Endothelial cell of umbilical vein (primary cell): ENCODE results near the gene RASAL2. TPM values are rescaled to one million over a fixed set of nuclear protein-coding genes. Genes with fewer than 3 reads are reported as not detected.
"Not testable (repeated sequence)": the region's sequence is repeated elsewhere in the genome, so short reads cannot be mapped to it uniquely, and the experiment has no call there.

ENCODE experiments used
- BruUV-seq: library from RNA; stranded (reverse); fragments of 400-500 nt; replicated peaks from 2 replicates; lab custom pipeline; 2021; lab: Mats Ljungman, UMichigan
- CTCF ChIA-PET: fragments of 300-600, 350-600 bp; sonication (Branson Sonifier 250); formaldehyde crosslinking; loops from one replicate; lab custom pipeline; 2021; ENCODE audit warnings: antibody characterized with exemption, inconsistent platforms; lab: Charles Lee
- POLR2A ChIA-PET: fragments of 300-600, 350-600 bp; sonication (Branson Sonifier 250); formaldehyde crosslinking; loops from one replicate; lab custom pipeline; 2021; ENCODE audit warnings: antibody characterized with exemption, inconsistent platforms; lab: Charles Lee
- DNase-seq: peaks from one replicate; pipeline ENCODE4 v3.0.0-alpha.2; 2011; ENCODE audit warnings: low read depth, low spot score
- FAIRE-seq: peaks from 2 replicates; lab custom pipeline; 2011; peaks lifted over from hg19 to GRCh38; lab: Jason Lieb, UNC
- H2AFZ ChIP-seq: 2 replicates; pipeline ENCODE4 v1.6.0; 2012; ENCODE audit warnings: low read depth, low read length, control low read depth, inconsistent platforms
- H3K27ac ChIP-seq: 2 replicates; pipeline ENCODE4 v1.5.1; 2011; ENCODE audit warnings: low read depth, mild to moderate bottlenecking, control low read depth, low read length, moderate library complexity; ENCODE audit not compliant: insufficient read depth
- H3K27me3 ChIP-seq, 2 experiments: 2 replicates each; pipeline versions ENCODE4 v1.6.0 to v1.6.1; 2011; ENCODE audit warnings: low read length in 2 of 2, mixed read lengths in 1 of 2; ENCODE audit not compliant: control insufficient read depth in 2 of 2, insufficient read depth in 2 of 2
- H3K36me3 ChIP-seq, 2 experiments: 2 replicates in 1 of 2; 3 replicates in 1 of 2; pipeline ENCODE4 v1.5.1; 2011; ENCODE audit warnings: low read length in 2 of 2, mild to moderate bottlenecking in 1 of 2, moderate library complexity in 1 of 2; ENCODE audit not compliant: control insufficient read depth in 2 of 2, insufficient read depth in 2 of 2; ENCODE audit errors: extremely low read depth in 1 of 2
- H3K4me1 ChIP-seq: 3 replicates; pipeline ENCODE4 v1.5.1; 2011; ENCODE audit warnings: mild to moderate bottlenecking, low read length; ENCODE audit not compliant: control insufficient read depth, insufficient read depth; ENCODE audit errors: extremely low read depth
- H3K4me2 ChIP-seq: 2 replicates; pipeline ENCODE4 v1.6.1; 2011; ENCODE audit warnings: low read length, control low read depth, mixed read lengths; ENCODE audit not compliant: insufficient read depth
- H3K4me3 ChIP-seq, 3 experiments: fragments of 200-600 bp in 1 of 3; sonication (generic), shearing (Covaris generic) in 1 of 3; replicated peaks in 1 of 3; 2 replicates each; pipeline ENCODE4 v1.5.1; 2011 to 2016; ENCODE audit warnings: control low read depth in 3 of 3, low read length in 3 of 3, mild to moderate bottlenecking in 2 of 3, inconsistent platforms in 1 of 3, low read depth in 1 of 3, moderate library complexity in 1 of 3; ENCODE audit not compliant: insufficient read depth in 1 of 3
- H3K79me2 ChIP-seq: 2 replicates; pipeline ENCODE4 v1.6.0; 2012; ENCODE audit warnings: low read length, inconsistent platforms; ENCODE audit not compliant: control insufficient read depth, insufficient read depth
- H3K9ac ChIP-seq: replicated peaks from 2 replicates; pipeline ENCODE3; 2011; ENCODE audit warnings: low read length, control low read depth; ENCODE audit not compliant: insufficient read depth; ENCODE audit errors: extremely low read depth
- H3K9me1 ChIP-seq: replicated peaks from 3 replicates; pipeline ENCODE4 v1.6.0; 2011; ENCODE audit warnings: mild to moderate bottlenecking, low read length; ENCODE audit not compliant: control insufficient read depth, insufficient read depth; ENCODE audit errors: extremely low read depth
- H3K9me3 ChIP-seq: replicated peaks from 2 replicates; pipeline ENCODE4 v1.5.1; 2012; ENCODE audit warnings: low read length, inconsistent platforms; ENCODE audit not compliant: control insufficient read depth, insufficient read depth
- H4K20me1 ChIP-seq: replicated peaks from 2 replicates; pipeline ENCODE3; 2011; ENCODE audit warnings: mild to moderate bottlenecking, low read length; ENCODE audit not compliant: control insufficient read depth, insufficient read depth; ENCODE audit errors: extremely low read depth
- EZH2 ChIP-seq: IDR thresholded peaks from 2 replicates; pipeline ENCODE4 v1.6.1; 2012; ENCODE audit warnings: borderline replicate concordance, low read depth, mild to moderate bottlenecking, moderate library complexity, low read length, inconsistent platforms; ENCODE audit not compliant: severe bottlenecking
- FOS ChIP-seq: IDR thresholded peaks from 2 replicates; pipeline ENCODE4 v1.6.1; 2011; ENCODE audit warnings: mild to moderate bottlenecking, low read length, moderate library complexity, borderline replicate concordance; ENCODE audit not compliant: insufficient read depth
- GATA2 ChIP-seq: IDR thresholded peaks from 2 replicates; pipeline ENCODE4 v1.7.0; 2011; ENCODE audit warnings: low read depth, mild to moderate bottlenecking, moderate library complexity, mixed read lengths, low read length; ENCODE audit not compliant: insufficient read length, insufficient read depth
- JUN ChIP-seq: IDR thresholded peaks from 2 replicates; pipeline ENCODE4 v1.6.1; 2011; ENCODE audit warnings: borderline replicate concordance, low read depth; ENCODE audit not compliant: insufficient read length, insufficient read depth
- MYC ChIP-seq: IDR thresholded peaks from one replicate; pipeline ENCODE4 v1.6.1; 2011; ENCODE audit warnings: mild to moderate bottlenecking, low read depth, low read length
- POLR2A ChIP-seq: IDR thresholded peaks from 2 replicates; pipeline ENCODE4 v1.6.1; 2012; ENCODE audit warnings: low read depth, mild to moderate bottlenecking, control low read depth, low read length
- dilution Hi-C: fragments of 300-500 bp; cut with MboI; formaldehyde crosslinking; loops from one replicate; pipeline ENCODE4 v1.15.0; 2019; ENCODE audit warnings: low sequenced_read_pairs; ENCODE audit not compliant: extremely low pct_ligation_motif_present
- intact Hi-C: fragments of 100-400 bp; cut with micrococcal nuclease; formaldehyde crosslinking; loops from one replicate; pipeline ENCODE4 v1.10.0; 2022
- polyA plus RNA-seq, 4 experiments: library from polyadenylated mRNA; depleted of rRNA in 3 of 4; stranded (reverse) in 3 of 4; unstranded in 1 of 4; fragments of >200 nt; gene quantifications; 2 replicates each; pipeline versions ENCODE4 v1.2.1 to v1.2.3, GENCODE V29; 2011 to 2012; ENCODE audit warnings: missing spikeins in 1 of 4
- total RNA-seq: library from RNA; stranded (reverse); gene quantifications from 2 replicates; pipeline ENCODE4 v1.2.3, GENCODE V29; 2021
- TF ChIP-seq, protein P1 (sequence below): IDR thresholded peaks from 2 replicates; pipeline ENCODE4 v1.6.1; 2011; ENCODE audit not compliant: insufficient read depth, insufficient read length
- TF ChIP-seq, protein P2 (sequence below), 2 donors: IDR thresholded peaks; 1 replicate in 1 of 2; 2 replicates in 1 of 2; pipeline ENCODE4 v1.5.1; 2011; ENCODE audit warnings: low read length in 2 of 2, mild to moderate bottlenecking in 2 of 2, moderate library complexity in 2 of 2, control low read depth in 1 of 2, inconsistent platforms in 1 of 2, low read depth in 1 of 2; ENCODE audit not compliant: insufficient read depth in 1 of 2; ENCODE audit errors: extremely low read depth in 1 of 2

Gene RASAL2
- total and polyA plus RNA-seq, 2 donors (not counting 3 experiments of a cell fraction or from before 2014, with no cell fraction given): 12.5 to 15.5 TPM

DNA sequence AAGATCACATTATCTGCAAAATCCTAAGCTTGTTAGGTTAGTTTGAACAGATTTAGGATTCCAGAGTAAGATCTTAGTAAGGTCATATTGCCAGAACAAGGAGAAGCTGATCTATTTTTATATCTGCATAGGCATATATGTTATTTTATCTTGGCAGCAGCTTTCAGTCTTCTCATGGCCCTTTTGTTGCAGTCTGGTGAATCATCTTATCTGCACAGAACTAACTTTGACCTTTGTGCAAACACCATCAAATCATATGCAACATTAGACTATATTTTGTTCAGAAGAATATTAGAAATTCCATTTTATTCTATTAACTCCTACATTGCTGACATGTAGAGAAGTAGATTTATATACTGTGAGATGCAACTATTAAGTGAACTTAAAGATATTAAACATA lies 295.5 kb downstream of the RASAL2 start:
- Histone ChIP-seq H3K4me2 (no peak overlapping the region), H3K4me3 (no peak overlapping the region), H3K9me3 (no peaks in the 10 kb centered on the region), H3K79me2 (no peaks in the 10 kb centered on the region), H2AFZ (no peak overlapping the region), H4K20me1 (no peaks in the 10 kb centered on the region), H3K27me3 (no peaks in the 10 kb centered on the region), H3K9me1 (no peaks in the 10 kb centered on the region), H3K36me3 (no peaks in the 10 kb centered on the region), H3K9ac (no peak overlapping the region), H3K4me1 (no peaks in the 10 kb centered on the region), H3K27ac (no peak overlapping the region)
- ChIA-PET POLR2A (no interaction called here), CTCF (interaction anchor here (0.8 kb wide), 1 partner anchor 113 kb away, joined by 3 read pairs; no protein-coding TSS in a partner anchor)
- TF ChIP-seq EZH2 (no peak), GATA2 (no peak), POLR2A (no peak), MYC (no peak), FOS (peak; percentile 20), JUN (no peak)
- TF ChIP-seq, protein P1, sequence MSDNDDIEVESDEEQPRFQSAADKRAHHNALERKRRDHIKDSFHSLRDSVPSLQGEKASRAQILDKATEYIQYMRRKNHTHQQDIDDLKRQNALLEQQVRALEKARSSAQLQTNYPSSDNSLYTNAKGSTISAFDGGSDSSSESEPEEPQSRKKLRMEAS: no peak
- TF ChIP-seq, protein P2, sequence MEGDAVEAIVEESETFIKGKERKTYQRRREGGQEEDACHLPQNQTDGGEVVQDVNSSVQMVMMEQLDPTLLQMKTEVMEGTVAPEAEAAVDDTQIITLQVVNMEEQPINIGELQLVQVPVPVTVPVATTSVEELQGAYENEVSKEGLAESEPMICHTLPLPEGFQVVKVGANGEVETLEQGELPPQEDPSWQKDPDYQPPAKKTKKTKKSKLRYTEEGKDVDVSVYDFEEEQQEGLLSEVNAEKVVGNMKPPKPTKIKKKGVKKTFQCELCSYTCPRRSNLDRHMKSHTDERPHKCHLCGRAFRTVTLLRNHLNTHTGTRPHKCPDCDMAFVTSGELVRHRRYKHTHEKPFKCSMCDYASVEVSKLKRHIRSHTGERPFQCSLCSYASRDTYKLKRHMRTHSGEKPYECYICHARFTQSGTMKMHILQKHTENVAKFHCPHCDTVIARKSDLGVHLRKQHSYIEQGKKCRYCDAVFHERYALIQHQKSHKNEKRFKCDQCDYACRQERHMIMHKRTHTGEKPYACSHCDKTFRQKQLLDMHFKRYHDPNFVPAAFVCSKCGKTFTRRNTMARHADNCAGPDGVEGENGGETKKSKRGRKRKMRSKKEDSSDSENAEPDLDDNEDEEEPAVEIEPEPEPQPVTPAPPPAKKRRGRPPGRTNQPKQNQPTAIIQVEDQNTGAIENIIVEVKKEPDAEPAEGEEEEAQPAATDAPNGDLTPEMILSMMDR (IDR thresholded peaks at IDR 0.05; ENCODE audit: extremely low read depth in 1 of 2, insufficient read depth in 1 of 2, low read depth in 1 of 2, low read length in 2 of 2): no peak
- dilution Hi-C loops: no loop called here
- FAIRE-seq (no peak), DNase-seq (peak; percentile 30)
- intact Hi-C loops: no loop called here
- no TSS peak for BruUV-seq

DNA sequence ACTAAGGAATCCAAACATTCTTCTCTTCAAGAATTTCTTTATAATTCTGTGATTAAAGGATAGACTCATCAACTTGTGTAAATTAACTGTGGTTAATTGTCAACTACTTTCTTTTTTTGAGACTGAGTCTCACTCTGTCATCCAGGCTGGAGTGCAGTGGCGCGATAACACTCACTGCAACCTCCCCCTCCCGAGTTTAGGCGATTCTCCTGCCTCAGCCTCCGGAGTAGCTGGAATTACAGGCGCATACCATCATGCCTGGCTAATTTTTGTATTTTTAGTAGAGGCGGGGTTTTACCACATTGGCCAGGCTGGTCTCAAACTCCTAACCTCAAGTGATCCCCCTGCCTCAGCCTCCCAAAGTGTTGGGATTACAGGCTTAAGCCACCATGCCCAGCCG lies 296.4 kb downstream of the RASAL2 start:
- dilution Hi-C loops, H3K27ac ChIP-seq, H3K9me1 ChIP-seq, H3K4me3 ChIP-seq, CTCF ChIA-PET, H3K4me2 ChIP-seq, H3K79me2 ChIP-seq, H3K4me1 ChIP-seq, BruUV-seq, H4K20me1 ChIP-seq, H2AFZ ChIP-seq, H3K27me3 ChIP-seq, H3K9ac ChIP-seq, intact Hi-C loops, H3K36me3 ChIP-seq, POLR2A ChIA-PET, H3K9me3 ChIP-seq, DNase-seq, FAIRE-seq: not testable (repeated sequence)
